Erythroblast (primary cell): ENCODE measurements around the gene PDE4D.

Experiments used
- GATA1 ChIP-seq: IDR thresholded peaks from 2 replicates; pipeline ENCODE4 v1.6.1; 2011; ENCODE audit warnings: low read depth, mild to moderate bottlenecking, control low read depth, low read length, moderate library complexity
- POLR2A ChIP-seq: IDR thresholded peaks from 2 replicates; pipeline ENCODE4 v1.6.1; 2011; ENCODE audit warnings: mild to moderate bottlenecking, low read length

- TF ChIP-seq POLR2A (no peak), GATA1 (no peak)
These were observed 337.9 kb downstream of the PDE4D start for GRCh38 chr5:59555596-59555995.
